ENCODE measurements around the gene UNC13C.

- TF ChIP-seq ZFAT (CRISPR knock-in tag; conservative IDR thresholded peaks at IDR 0.05) (no peak), GTF2F1 (IDR thresholded peaks at IDR 0.05; ENCODE audit: low read length) (no peak), MIER2 (CRISPR knock-in tag; IDR thresholded peaks at IDR 0.05) (no peak), ZNF275 (CRISPR knock-in tag; IDR thresholded peaks at IDR 0.05; ENCODE audit: borderline replicate concordance) (no peak), TFAP4 (IDR thresholded peaks at IDR 0.05; ENCODE audit: borderline replicate concordance, low read depth) (no peak), ZBTB8A (CRISPR knock-in tag; IDR thresholded peaks at IDR 0.05; ENCODE audit: borderline replicate concordance, low read depth) (no peak), ZBTB2 (CRISPR knock-in tag; IDR thresholded peaks at IDR 0.05; ENCODE audit: low read depth) (no peak), EZH2 (conservative IDR thresholded peaks at IDR 0.05; ENCODE audit: low read depth, low read length) (no peak), HMGXB4 (CRISPR knock-in tag; IDR thresholded peaks at IDR 0.05; ENCODE audit: borderline replicate concordance in 1 of 2, low read depth in 1 of 2) (no peak)
These were observed 484.3 kb downstream of the UNC13C start for GRCh38 chr15:54462511-54462913.
